Activated naive CD4-positive, alpha-beta T cell treated with Interleukin-2 at 50 U/mL for 16 hours (primary cell): Measurements from ENCODE around the gene RTN4RL2.
A peak's percentile ranks its signal among the peaks of the same experiment; 100 is the strongest.

ENCODE experiments used
- DNase-seq: peaks from one replicate; pipeline ENCODE4 v3.0.0-alpha.2; 2020

The RTN4RL2 gene

GRCh38 chr11:57463671-57464538, 3.6 kb downstream of the RTN4RL2 start:
- DNase-seq: no peak

- DNase-seq: no peak
Observed at GRCh38 chr11:57464539-57465181, 4.3 kb downstream of the RTN4RL2 start.

- no peak for DNase-seq
Observed at GRCh38 chr11:57466680-57467079, 6.4 kb downstream of the RTN4RL2 start.

- no peak for DNase-seq
Observed at GRCh38 chr11:57467508-57468157, 7.3 kb downstream of the RTN4RL2 start.

GRCh38 chr11:57468276-57468675, 7.9 kb downstream of the RTN4RL2 start:
- no peak for DNase-seq

- no peak for DNase-seq
Observed at GRCh38 chr11:57469268-57469667, 8.9 kb downstream of the RTN4RL2 start.

- no peak for DNase-seq
Observed at GRCh38 chr11:57471496-57471895, 11.2 kb downstream of the RTN4RL2 start.

- no peak for DNase-seq
Observed at GRCh38 chr11:57473285-57473841, 13.0 kb downstream of the RTN4RL2 start.

- DNase-seq: no peak
Observed at GRCh38 chr11:57474017-57474802, 13.9 kb downstream of the RTN4RL2 start.

- DNase-seq: no peak
Observed at GRCh38 chr11:57474803-57475115, 14.4 kb downstream of the RTN4RL2 start.

- no peak for DNase-seq
Observed at GRCh38 chr11:57475191-57475590, 14.9 kb downstream of the RTN4RL2 start.

- DNase-seq: no peak
Observed at GRCh38 chr11:57475671-57476046, 15.3 kb downstream of the RTN4RL2 start.

- DNase-seq: peak; percentile 30
Observed at GRCh38 chr11:57476047-57476756, 15.9 kb downstream of the RTN4RL2 start.

- DNase-seq: peak; percentile 34
Observed at GRCh38 chr11:57476757-57477506, 16.6 kb downstream of the RTN4RL2 start.

GRCh38 chr11:57477507-57478189, 17.3 kb downstream of the RTN4RL2 start:
- no peak for DNase-seq

GRCh38 chr11:57479021-57479663, 18.8 kb downstream of the RTN4RL2 start:
- no peak for DNase-seq

- no peak for DNase-seq
Observed at GRCh38 chr11:57479911-57480310, 19.6 kb downstream of the RTN4RL2 start.

GRCh38 chr11:57480409-57481137, 20.2 kb downstream of the RTN4RL2 start:
- peak; percentile 77 for DNase-seq

- no peak for DNase-seq
Observed at GRCh38 chr11:57481315-57481714, 21.0 kb downstream of the RTN4RL2 start.
